NB4 (cell line): ENCODE data around the gene ST8SIA1.

Source experiments
- MYC ChIP-seq: IDR thresholded peaks from 2 replicates; pipeline ENCODE4 v1.6.1; 2011; ENCODE audit warnings: low read depth, low read length
- POLR2A ChIP-seq: IDR thresholded peaks from 2 replicates; pipeline ENCODE4 v1.6.1; 2011; ENCODE audit warnings: mild to moderate bottlenecking; ENCODE audit not compliant: insufficient read length; ENCODE audit errors: extremely low read depth
- TF ChIP-seq, protein P1 (sequence below): IDR thresholded peaks from one replicate; pipeline ENCODE4 v1.5.1; 2012; ENCODE audit warnings: low read depth, low read length
- TF ChIP-seq, protein P2 (sequence below): IDR thresholded peaks from 2 replicates; pipeline ENCODE4 v1.6.1; 2011; ENCODE audit warnings: low read depth, low read length

DNA sequence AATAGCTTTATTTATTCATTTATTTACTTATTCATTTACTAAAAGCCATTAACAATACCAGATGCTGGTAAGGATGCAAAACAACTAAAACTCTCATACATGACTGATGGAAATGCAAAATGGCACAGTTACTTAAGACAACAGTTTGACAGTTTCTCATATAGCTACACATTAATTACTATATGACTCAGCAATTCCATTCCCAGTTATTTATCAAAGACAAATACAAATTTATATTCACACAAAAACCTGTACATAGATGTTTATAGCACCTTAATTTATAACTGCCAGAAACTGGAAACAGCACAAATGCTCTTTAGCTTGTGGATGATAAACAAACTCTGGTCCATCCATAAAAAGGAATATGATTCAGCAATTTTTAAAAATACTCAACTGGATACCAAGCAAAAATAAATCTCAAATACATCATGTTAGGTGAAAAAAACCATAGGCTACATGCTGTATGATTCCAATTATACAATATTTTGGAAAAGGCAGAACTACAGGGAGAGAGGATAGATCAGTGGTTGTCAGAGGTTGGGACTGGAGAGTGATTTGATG lies 37.9 kb upstream of the ST8SIA1 start:
- TF ChIP-seq, protein P1, sequence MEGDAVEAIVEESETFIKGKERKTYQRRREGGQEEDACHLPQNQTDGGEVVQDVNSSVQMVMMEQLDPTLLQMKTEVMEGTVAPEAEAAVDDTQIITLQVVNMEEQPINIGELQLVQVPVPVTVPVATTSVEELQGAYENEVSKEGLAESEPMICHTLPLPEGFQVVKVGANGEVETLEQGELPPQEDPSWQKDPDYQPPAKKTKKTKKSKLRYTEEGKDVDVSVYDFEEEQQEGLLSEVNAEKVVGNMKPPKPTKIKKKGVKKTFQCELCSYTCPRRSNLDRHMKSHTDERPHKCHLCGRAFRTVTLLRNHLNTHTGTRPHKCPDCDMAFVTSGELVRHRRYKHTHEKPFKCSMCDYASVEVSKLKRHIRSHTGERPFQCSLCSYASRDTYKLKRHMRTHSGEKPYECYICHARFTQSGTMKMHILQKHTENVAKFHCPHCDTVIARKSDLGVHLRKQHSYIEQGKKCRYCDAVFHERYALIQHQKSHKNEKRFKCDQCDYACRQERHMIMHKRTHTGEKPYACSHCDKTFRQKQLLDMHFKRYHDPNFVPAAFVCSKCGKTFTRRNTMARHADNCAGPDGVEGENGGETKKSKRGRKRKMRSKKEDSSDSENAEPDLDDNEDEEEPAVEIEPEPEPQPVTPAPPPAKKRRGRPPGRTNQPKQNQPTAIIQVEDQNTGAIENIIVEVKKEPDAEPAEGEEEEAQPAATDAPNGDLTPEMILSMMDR, result no peak
- no peak for TF ChIP-seq POLR2A
- TF ChIP-seq, protein P2, sequence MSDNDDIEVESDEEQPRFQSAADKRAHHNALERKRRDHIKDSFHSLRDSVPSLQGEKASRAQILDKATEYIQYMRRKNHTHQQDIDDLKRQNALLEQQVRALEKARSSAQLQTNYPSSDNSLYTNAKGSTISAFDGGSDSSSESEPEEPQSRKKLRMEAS, result no peak
- no peak for TF ChIP-seq MYC
